Liver (tissue), 9 donors: Measurements from ENCODE around the gene EMC1. TPM values are rescaled to one million over a fixed set of nuclear protein-coding genes. Genes with fewer than 3 reads are reported as not detected.

Experiments
- DNase-seq: peaks from one replicate; pipeline ENCODE4 v3.0.0-alpha.2; 2017; ENCODE audit warnings: low spot score
- H3K27ac ChIP-seq, 2 donors: one replicate each; pipeline ENCODE4 v1.7.0; 2013; ENCODE audit warnings: inconsistent platforms in 2 of 2, low read length in 2 of 2, control low read depth in 1 of 2, low read depth in 1 of 2, mild to moderate bottlenecking in 1 of 2
- H3K27me3 ChIP-seq, 4 donors: one replicate each; pipeline versions ENCODE4 v1.6.1 to v1.7.0; 2013; ENCODE audit warnings: low read length in 3 of 4, inconsistent platforms in 1 of 4, mild to moderate bottlenecking in 1 of 4, moderate library complexity in 1 of 4; ENCODE audit not compliant: control insufficient read depth in 4 of 4, insufficient read depth in 4 of 4
- H3K36me3 ChIP-seq, 4 donors: one replicate each; pipeline versions ENCODE4 v1.6.1 to v1.7.0; 2013; ENCODE audit warnings: low read length in 3 of 4, mild to moderate bottlenecking in 3 of 4, low read depth in 1 of 4, moderate library complexity in 1 of 4; ENCODE audit not compliant: control insufficient read depth in 4 of 4, insufficient read depth in 3 of 4
- H3K4me1 ChIP-seq, 4 donors: one replicate each; pipeline versions ENCODE4 v1.6.1 to v1.7.0; 2013; ENCODE audit warnings: low read length in 3 of 4, mild to moderate bottlenecking in 3 of 4, moderate library complexity in 1 of 4; ENCODE audit not compliant: control insufficient read depth in 4 of 4, insufficient read depth in 4 of 4
- H3K4me3 ChIP-seq, 3 donors: one replicate each; pipeline versions ENCODE4 v1.6.1 to v1.7.0; 2013; ENCODE audit warnings: low read length in 3 of 3, control low read depth in 1 of 3, low read depth in 1 of 3, mild to moderate bottlenecking in 1 of 3
- H3K9ac ChIP-seq, 2 donors: one replicate each; pipeline ENCODE4 v1.7.0; 2013; ENCODE audit warnings: low read length in 2 of 2, mild to moderate bottlenecking in 2 of 2, moderate library complexity in 2 of 2, control low read depth in 1 of 2, low read depth in 1 of 2
- H3K9me3 ChIP-seq, 4 donors: one replicate each; pipeline versions ENCODE4 v1.6.1 to v1.7.0; 2013; ENCODE audit warnings: low read length in 3 of 4; ENCODE audit not compliant: control insufficient read depth in 4 of 4
- FOXA1 ChIP-seq: IDR thresholded peaks from 2 replicates; pipeline ENCODE4 v1.6.1; 2016; ENCODE audit warnings: antibody characterized with exemption
- FOXA2 ChIP-seq: IDR thresholded peaks from 2 replicates; pipeline ENCODE4 v1.6.1; 2016; ENCODE audit warnings: antibody characterized with exemption
- GABPA ChIP-seq, 2 donors: IDR thresholded peaks in 1 of 2; conservative IDR thresholded peaks in 1 of 2; 2 replicates each; pipeline ENCODE4 v1.6.1; 2016; ENCODE audit warnings: antibody characterized with exemption in 2 of 2, mild to moderate bottlenecking in 1 of 2, moderate library complexity in 1 of 2
- HNF4A ChIP-seq, 2 donors: conservative IDR thresholded peaks; 2 replicates each; pipeline ENCODE4 v1.6.1; 2016; ENCODE audit warnings: antibody characterized with exemption in 2 of 2, mild to moderate bottlenecking in 2 of 2
- HNF4G ChIP-seq: IDR thresholded peaks from 2 replicates; pipeline ENCODE4 v1.6.1; 2016; ENCODE audit warnings: antibody characterized with exemption
- NR2F2 ChIP-seq: IDR thresholded peaks from 2 replicates; pipeline ENCODE4 v1.6.1; 2016; ENCODE audit warnings: antibody characterized with exemption
- RXRA ChIP-seq, 2 donors: IDR thresholded peaks; 2 replicates each; pipeline ENCODE4 v1.6.1; 2017 to 2018; ENCODE audit warnings: antibody characterized with exemption in 2 of 2, mild to moderate bottlenecking in 1 of 2
- SP1 ChIP-seq: IDR thresholded peaks from 2 replicates; pipeline ENCODE4 v1.6.1; 2018; ENCODE audit warnings: antibody characterized with exemption, mild to moderate bottlenecking
- TAF1 ChIP-seq: conservative IDR thresholded peaks from 2 replicates; pipeline ENCODE4 v1.6.1; 2016; ENCODE audit warnings: antibody characterized with exemption, mild to moderate bottlenecking
- YY1 ChIP-seq: IDR thresholded peaks from 2 replicates; pipeline ENCODE4 v1.6.1; 2016; ENCODE audit warnings: antibody characterized with exemption, mild to moderate bottlenecking
- WGBS: extraction: QIAGEN DNeasy Blood & Tissue Kit; methylation state at CpG from one replicate; pipeline ENCODE4 v1.1.7; 2013; 5-methylcytosine and 5-hydroxymethylcytosine counted together
- polyA plus RNA-seq, 2 donors: library from polyadenylated mRNA; stranded (reverse) in 1 of 2; unstranded in 1 of 2; fragments of 200-250 nt in 1 of 2; fragments of >200 nt in 1 of 2; fragmentation: Nextera tagmentation in 1 of 2; extraction: Ambion mirVana in 1 of 2; gene quantifications; one replicate each; pipeline versions ENCODE4 v1.2.1 to v1.2.3, GENCODE V29; 2013 to 2015
- total RNA-seq, 2 donors: library from RNA; depleted of rRNA; stranded (reverse); fragments of >200 nt; gene quantifications; one replicate each; pipeline ENCODE4 v1.2.3, GENCODE V29; 2014
- TF ChIP-seq, protein P1 (sequence below): IDR thresholded peaks from 2 replicates; pipeline ENCODE4 v1.6.1; 2016; ENCODE audit warnings: antibody characterized with exemption
- TF ChIP-seq, protein P2 (sequence below): fragments of 150-350 bp; IDR thresholded peaks from 2 replicates; pipeline ENCODE4 v1.5.1; 2017; ENCODE audit warnings: improper control_type of control experiment, low read depth, low read length; ENCODE audit not compliant: missing input control
- TF ChIP-seq, protein P3 (sequence below): IDR thresholded peaks from 2 replicates; pipeline ENCODE4 v1.6.1; 2016; ENCODE audit warnings: antibody characterized with exemption
- TF ChIP-seq, protein P4 (sequence below): IDR thresholded peaks from 2 replicates; pipeline ENCODE4 v1.6.1; 2016; ENCODE audit warnings: antibody characterized with exemption
- donor health status: healthy.
- donor health status: healthy.
- donor health status: healthy.
- donor health status: healthy.
- donor health status: healthy.

Gene EMC1
- total and polyA plus RNA-seq, 4 donors = 8.0 to 33.6 (median 14.8) TPM

DNA sequence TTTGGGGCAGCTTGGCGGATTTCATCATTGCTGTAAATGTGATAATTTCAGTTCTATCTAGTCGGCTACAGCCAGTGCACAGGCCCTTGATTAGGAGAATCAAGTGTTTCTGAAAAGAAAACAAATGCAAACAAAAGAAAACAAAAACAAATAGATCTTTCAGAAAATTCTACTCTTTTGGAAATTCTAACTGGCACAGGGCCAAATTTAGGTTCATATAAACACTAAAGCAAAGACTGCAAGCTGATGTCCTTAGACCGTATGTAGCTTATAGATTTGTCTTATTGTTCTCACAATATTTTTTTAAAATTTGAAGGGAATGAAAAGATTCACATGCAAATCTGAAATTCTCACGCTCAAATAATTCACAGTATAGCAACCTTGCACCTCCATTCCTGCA, 52.5 kb downstream of the EMC1 start:
- TF ChIP-seq, protein P1, sequence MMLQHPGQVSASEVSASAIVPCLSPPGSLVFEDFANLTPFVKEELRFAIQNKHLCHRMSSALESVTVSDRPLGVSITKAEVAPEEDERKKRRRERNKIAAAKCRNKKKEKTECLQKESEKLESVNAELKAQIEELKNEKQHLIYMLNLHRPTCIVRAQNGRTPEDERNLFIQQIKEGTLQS = no peak
- no peak for TF ChIP-seq FOXA2
- TF ChIP-seq, protein P2, sequence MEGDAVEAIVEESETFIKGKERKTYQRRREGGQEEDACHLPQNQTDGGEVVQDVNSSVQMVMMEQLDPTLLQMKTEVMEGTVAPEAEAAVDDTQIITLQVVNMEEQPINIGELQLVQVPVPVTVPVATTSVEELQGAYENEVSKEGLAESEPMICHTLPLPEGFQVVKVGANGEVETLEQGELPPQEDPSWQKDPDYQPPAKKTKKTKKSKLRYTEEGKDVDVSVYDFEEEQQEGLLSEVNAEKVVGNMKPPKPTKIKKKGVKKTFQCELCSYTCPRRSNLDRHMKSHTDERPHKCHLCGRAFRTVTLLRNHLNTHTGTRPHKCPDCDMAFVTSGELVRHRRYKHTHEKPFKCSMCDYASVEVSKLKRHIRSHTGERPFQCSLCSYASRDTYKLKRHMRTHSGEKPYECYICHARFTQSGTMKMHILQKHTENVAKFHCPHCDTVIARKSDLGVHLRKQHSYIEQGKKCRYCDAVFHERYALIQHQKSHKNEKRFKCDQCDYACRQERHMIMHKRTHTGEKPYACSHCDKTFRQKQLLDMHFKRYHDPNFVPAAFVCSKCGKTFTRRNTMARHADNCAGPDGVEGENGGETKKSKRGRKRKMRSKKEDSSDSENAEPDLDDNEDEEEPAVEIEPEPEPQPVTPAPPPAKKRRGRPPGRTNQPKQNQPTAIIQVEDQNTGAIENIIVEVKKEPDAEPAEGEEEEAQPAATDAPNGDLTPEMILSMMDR = no peak
- no peak overlapping the region for H3K9ac ChIP-seq
- 90% methylated on average over 4 of the region's 4 CpGs for WGBS
- H3K4me3 ChIP-seq = no peak overlapping the region
- no peaks in the 10 kb centered on the region for H3K27me3 ChIP-seq
- peaks cover 19 to 38% (median 30%) of the 10 kb centered on the region in 4 donors for H3K4me1 ChIP-seq
- no peak for DNase-seq
- H3K27ac ChIP-seq = no peak overlapping the region
- no peaks in the 10 kb centered on the region for H3K9me3 ChIP-seq
- peaks cover 15 to 41% (median 34%) of the 10 kb centered on the region in 4 donors for H3K36me3 ChIP-seq

DNA sequence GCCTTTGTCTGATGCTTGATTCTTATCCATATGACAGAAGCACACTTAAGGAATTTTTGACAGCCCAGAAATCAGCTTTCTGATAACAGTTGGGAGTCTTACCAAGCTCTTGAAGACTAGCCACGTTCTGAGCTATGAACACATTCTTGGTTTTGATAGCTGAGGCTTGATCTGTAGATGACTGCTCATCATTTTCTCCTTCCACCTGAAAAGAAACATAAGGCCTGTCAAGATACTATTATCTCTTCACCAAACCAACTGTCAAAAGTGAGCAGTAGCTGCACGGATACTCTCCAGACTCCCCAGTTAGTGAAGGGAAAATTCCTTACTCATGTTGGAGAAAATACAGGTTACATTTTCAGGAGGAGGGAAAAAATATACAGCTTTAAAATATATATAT, 53.5 kb downstream of the EMC1 start:
- Histone ChIP-seq H3K4me3 (no peak overlapping the region), H3K36me3 (peaks cover 15 to 50% (median 44%) of the 10 kb centered on the region in 4 donors), H3K27me3 (no peaks in the 10 kb centered on the region), H3K9ac (no peak overlapping the region), H3K4me1 (peaks cover 16 to 36% (median 24%) of the 10 kb centered on the region in 4 donors), H3K27ac (no peak overlapping the region), H3K9me3 (no peaks in the 10 kb centered on the region)
- 87% methylated on average over 2 of the region's 2 CpGs for WGBS
- TF ChIP-seq TAF1 (no peak), YY1 (no peak), NR2F2 (no peak), RXRA (IDR thresholded peaks at IDR 0.05) (no peak), FOXA1 (no peak), HNF4A (conservative IDR thresholded peaks at IDR 0.05) (no peak)
- TF ChIP-seq, protein P2 = no peak
- DNase-seq = no peak

DNA sequence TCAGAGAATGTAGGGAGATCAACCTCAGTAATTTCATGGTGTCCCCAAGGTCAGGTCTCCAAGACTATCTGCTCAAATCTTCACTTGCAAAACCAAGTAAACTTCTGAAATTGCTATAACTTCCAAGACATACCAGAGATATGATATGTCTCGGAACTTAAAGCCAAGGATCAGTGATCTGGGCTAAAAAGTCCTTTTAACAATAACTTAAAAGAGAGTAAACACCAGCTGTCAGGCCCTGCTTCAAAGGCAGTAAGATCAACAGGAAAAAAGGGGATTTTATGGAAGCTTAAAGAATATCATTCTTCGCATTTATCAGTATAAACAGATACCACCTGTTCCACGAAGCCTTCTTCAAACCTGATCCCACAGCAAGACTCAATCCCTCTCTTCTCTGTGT, 55.0 kb downstream of the EMC1 start:
- H3K4me1 ChIP-seq = peaks cover 10 to 21% (median 15%) of the 10 kb centered on the region in 4 donors
- H3K27me3 ChIP-seq = no peaks in the 10 kb centered on the region
- TF ChIP-seq, protein P1 = no peak
- TF ChIP-seq SP1 (no peak), RXRA (IDR thresholded peaks at IDR 0.05) (no peak), FOXA2 (no peak), HNF4G (no peak), YY1 (no peak), GABPA (IDR thresholded peaks at IDR 0.05 in 1 of 2, conservative IDR thresholded peaks at IDR 0.05 in 1 of 2) (no peak)
- TF ChIP-seq, protein P3, sequence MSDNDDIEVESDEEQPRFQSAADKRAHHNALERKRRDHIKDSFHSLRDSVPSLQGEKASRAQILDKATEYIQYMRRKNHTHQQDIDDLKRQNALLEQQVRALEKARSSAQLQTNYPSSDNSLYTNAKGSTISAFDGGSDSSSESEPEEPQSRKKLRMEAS = no peak
- TF ChIP-seq, protein P4, sequence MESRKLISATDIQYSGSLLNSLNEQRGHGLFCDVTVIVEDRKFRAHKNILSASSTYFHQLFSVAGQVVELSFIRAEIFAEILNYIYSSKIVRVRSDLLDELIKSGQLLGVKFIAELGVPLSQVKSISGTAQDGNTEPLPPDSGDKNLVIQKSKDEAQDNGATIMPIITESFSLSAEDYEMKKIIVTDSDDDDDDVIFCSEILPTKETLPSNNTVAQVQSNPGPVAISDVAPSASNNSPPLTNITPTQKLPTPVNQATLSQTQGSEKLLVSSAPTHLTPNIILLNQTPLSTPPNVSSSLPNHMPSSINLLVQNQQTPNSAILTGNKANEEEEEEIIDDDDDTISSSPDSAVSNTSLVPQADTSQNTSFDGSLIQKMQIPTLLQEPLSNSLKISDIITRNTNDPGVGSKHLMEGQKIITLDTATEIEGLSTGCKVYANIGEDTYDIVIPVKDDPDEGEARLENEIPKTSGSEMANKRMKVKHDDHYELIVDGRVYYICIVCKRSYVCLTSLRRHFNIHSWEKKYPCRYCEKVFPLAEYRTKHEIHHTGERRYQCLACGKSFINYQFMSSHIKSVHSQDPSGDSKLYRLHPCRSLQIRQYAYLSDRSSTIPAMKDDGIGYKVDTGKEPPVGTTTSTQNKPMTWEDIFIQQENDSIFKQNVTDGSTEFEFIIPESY = no peak
- TF ChIP-seq, protein P2 = no peak
- peaks cover 19 to 65% (median 56%) of the 10 kb centered on the region in 4 donors for H3K36me3 ChIP-seq
- no peak for DNase-seq
- H3K27ac ChIP-seq = no peak overlapping the region
- no peak overlapping the region for H3K4me3 ChIP-seq
- H3K9me3 ChIP-seq = no peaks in the 10 kb centered on the region
- H3K9ac ChIP-seq = no peak overlapping the region
- WGBS = 94% methylated on average over 3 of the region's 3 CpGs
